NB4 (cell line): ENCODE measurements around the gene EXOC7.

Experiments
- CTCF ChIP-seq: IDR thresholded peaks from one replicate; pipeline ENCODE4 v1.5.1; 2012; ENCODE audit warnings: low read depth, low read length
- POLR2A ChIP-seq: IDR thresholded peaks from 2 replicates; pipeline ENCODE4 v1.6.1; 2011; ENCODE audit warnings: mild to moderate bottlenecking; ENCODE audit not compliant: insufficient read length; ENCODE audit errors: extremely low read depth

- no peak for TF ChIP-seq CTCF
- no peak for TF ChIP-seq POLR2A
Observed at GRCh38 chr17:76130473-76130872, 26.9 kb upstream of the EXOC7 start.
